Fibroblast of pulmonary artery (primary cell): ENCODE results near the gene HOXA5.

Experiments used
- DNase-seq: peaks from one replicate; pipeline ENCODE4 v3.0.0-alpha.2; 2010; ENCODE audit warnings: low read depth
- H3K4me3 ChIP-seq: replicated peaks from 2 replicates; pipeline ENCODE4 v1.5.1; 2011; ENCODE audit warnings: low read depth, mild to moderate bottlenecking, control low read depth, low read length, moderate library complexity
- CTCF ChIP-seq: IDR thresholded peaks from 2 replicates; pipeline ENCODE4 v1.5.1; 2011; ENCODE audit warnings: mild to moderate bottlenecking, control low read depth, low read length, inconsistent platforms; ENCODE audit errors: missing control alignments

The HOXA5 gene

DNA sequence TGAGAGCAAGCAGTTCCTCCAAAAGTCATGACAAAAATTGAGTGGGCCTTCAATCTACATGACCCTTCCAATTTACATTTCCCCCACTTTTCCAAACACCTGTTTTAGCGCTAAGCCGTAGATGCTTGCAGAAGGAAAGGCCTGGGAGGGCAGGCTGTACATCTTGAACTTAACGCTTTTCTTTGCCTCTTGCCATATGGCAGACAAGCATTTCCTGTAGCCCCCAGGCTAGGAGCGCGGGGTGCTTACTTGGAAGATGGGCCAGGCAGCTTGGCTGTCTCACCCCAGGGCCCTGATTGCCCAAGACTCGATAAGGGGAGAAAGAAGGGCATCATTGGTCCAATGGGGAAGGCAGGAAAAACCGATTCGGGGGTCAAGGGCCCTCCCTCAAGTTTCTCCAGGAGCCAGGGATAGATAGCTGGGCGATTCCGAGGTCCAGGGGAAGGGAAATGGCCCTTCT is 28.9 kb upstream of the HOXA5 start:
- TF ChIP-seq CTCF = no peak
- H3K4me3 ChIP-seq = no peak overlapping the region
- DNase-seq = no peak

- no peak for TF ChIP-seq CTCF
- H3K4me3 ChIP-seq = no peak overlapping the region
- no peak for DNase-seq
These were observed 28.3 kb upstream of the HOXA5 start for GRCh38 chr7:27171637-27172314.

GRCh38 chr7:27171325-27171636 is 27.8 kb upstream of the HOXA5 start:
- DNase-seq = no peak
- no peak overlapping the region for H3K4me3 ChIP-seq
- no peak for TF ChIP-seq CTCF

DNA sequence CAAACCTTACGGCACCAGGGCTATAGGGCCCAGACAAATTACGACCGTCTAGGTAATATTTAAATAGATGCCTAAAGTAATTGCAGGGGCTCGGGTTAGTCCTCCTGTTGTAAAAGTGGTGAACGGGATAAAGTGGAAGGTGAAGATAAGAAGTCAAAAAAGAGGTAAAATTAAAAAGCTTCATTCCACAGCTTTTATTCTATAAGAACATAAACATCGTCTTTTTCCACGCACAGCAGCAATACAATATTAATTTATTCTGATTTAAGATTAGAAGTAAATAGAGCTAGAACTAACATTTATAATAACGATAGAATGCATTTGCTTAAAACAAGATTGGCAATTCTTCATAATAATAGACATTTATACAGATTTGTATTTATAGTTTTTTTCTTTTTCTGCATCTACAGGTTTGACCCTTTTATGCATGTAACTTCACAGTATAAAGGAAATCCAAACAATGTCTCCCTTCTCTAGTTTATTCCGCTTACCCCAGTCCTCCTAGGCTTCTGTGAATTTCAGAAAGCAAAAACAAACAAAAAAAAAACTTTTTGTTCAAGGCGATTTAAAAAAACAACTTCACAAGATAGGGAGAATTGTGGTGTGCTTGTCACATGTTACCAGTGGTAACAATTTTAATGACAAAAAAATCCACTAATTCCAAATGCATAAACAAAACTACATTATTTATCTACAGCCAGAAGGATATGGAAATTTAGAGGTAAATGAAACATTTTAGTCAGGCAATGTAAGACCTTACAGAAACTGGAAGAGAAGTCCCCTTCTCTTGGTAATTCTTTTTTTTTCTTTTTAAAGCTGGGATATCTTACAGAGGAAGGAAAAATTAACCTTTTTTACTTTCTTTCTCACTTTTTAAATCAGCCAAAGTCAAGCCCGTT is 27.2 kb upstream of the HOXA5 start:
- TF ChIP-seq CTCF = no peak
- H3K4me3 ChIP-seq = no peak overlapping the region
- DNase-seq = no peak

GRCh38 chr7:27169658-27170425 is 26.4 kb upstream of the HOXA5 start:
- DNase-seq = no peak
- H3K4me3 ChIP-seq = no peak overlapping the region
- no peak for TF ChIP-seq CTCF

- TF ChIP-seq CTCF = no peak
- DNase-seq = no peak
- no peak overlapping the region for H3K4me3 ChIP-seq
These were observed 24.9 kb upstream of the HOXA5 start for GRCh38 chr7:27168265-27168947.
